ENCODE measurements around the gene JAK1. TPM values are rescaled to one million over a fixed set of nuclear protein-coding genes. Genes with fewer than 3 reads are reported as not detected.

Gene JAK1
- total RNA-seq, 1 experiment from 2014 or later: 27.8 TPM

GRCh38 chr1:64843675-64844074 is 122.7 kb downstream of the JAK1 start (continued):
- TF ChIP-seq ZNF425 (CRISPR knock-in tag; conservative IDR thresholded peaks at IDR 0.05) (no peak), ZNF416 (CRISPR knock-in tag; IDR thresholded peaks at IDR 0.05) (no peak), FOXJ3 (CRISPR knock-in tag; IDR thresholded peaks at IDR 0.05; ENCODE audit: borderline replicate concordance) (no peak), NR1H2 (CRISPR knock-in tag; IDR thresholded peaks at IDR 0.05) (no peak), AR (CRISPR knock-in tag; IDR thresholded peaks at IDR 0.05) (no peak), CREB1 (CRISPR knock-in tag; IDR thresholded peaks at IDR 0.05) (no peak), NR2C2 (CRISPR knock-in tag; IDR thresholded peaks at IDR 0.05) (no peak), USF1 (CRISPR knock-in tag; IDR thresholded peaks at IDR 0.05) (no peak), ZNF232 (CRISPR knock-in tag; IDR thresholded peaks at IDR 0.05) (no peak)

- no peaks in the 10 kb centered on the region for H3K27me3 Mint-ChIP-seq (ENCODE audit: low read depth)
- ATAC-seq: no peak
- H3K9me3 Mint-ChIP-seq: no peaks in the 10 kb centered on the region
- H3K4me3 Mint-ChIP-seq: no peak overlapping the region
- no peak overlapping the region for H3K27ac Mint-ChIP-seq
- DNase-seq (ENCODE audit: low spot score): no peak
- ChIA-PET CTCF (no interaction called here), POLR2A (no interaction called here)
- peaks cover 6% of the 10 kb centered on the region for H3K4me1 Mint-ChIP-seq
- H3K36me3 Mint-ChIP-seq: peaks cover 26% of the 10 kb centered on the region
- no peak for TF ChIP-seq ZNF281 (CRISPR knock-in tag; IDR thresholded peaks at IDR 0.05)
- no peak for TF ChIP-seq ZNF396 (CRISPR knock-in tag; IDR thresholded peaks at IDR 0.05; ENCODE audit: borderline replicate concordance)
- TF ChIP-seq E2F1 (CRISPR knock-in tag; IDR thresholded peaks at IDR 0.05): no peak
- TF ChIP-seq PRRX2 (CRISPR knock-in tag; IDR thresholded peaks at IDR 0.05): no peak
- TF ChIP-seq TEAD1 (CRISPR knock-in tag; IDR thresholded peaks at IDR 0.05): no peak
- TF ChIP-seq AFF4 (CRISPR knock-in tag; IDR thresholded peaks at IDR 0.05; ENCODE audit: borderline replicate concordance): no peak
- no peak for TF ChIP-seq TEAD4 (CRISPR knock-in tag; IDR thresholded peaks at IDR 0.05)
- no peak for TF ChIP-seq ESRRA (CRISPR knock-in tag; IDR thresholded peaks at IDR 0.05; ENCODE audit: borderline replicate concordance)
- TF ChIP-seq CREM (CRISPR knock-in tag; IDR thresholded peaks at IDR 0.05): no peak
- no peak for TF ChIP-seq KAT7 (CRISPR knock-in tag; IDR thresholded peaks at IDR 0.05; ENCODE audit: borderline replicate concordance)
- TF ChIP-seq RORB (CRISPR knock-in tag; IDR thresholded peaks at IDR 0.05): no peak
- no peak for TF ChIP-seq ZNF317 (CRISPR knock-in tag; IDR thresholded peaks at IDR 0.05; ENCODE audit: borderline replicate concordance, low read depth)
- no peak for TF ChIP-seq ZNF671 (CRISPR knock-in tag; IDR thresholded peaks at IDR 0.05)
- TF ChIP-seq MLX (CRISPR knock-in tag; IDR thresholded peaks at IDR 0.05): no peak
Observed at GRCh38 chr1:64842224-64842623, 124.1 kb downstream of the JAK1 start.

Measured in WTC11 (cell line).